Measurements from ENCODE around the gene EIF3L.

DNA sequence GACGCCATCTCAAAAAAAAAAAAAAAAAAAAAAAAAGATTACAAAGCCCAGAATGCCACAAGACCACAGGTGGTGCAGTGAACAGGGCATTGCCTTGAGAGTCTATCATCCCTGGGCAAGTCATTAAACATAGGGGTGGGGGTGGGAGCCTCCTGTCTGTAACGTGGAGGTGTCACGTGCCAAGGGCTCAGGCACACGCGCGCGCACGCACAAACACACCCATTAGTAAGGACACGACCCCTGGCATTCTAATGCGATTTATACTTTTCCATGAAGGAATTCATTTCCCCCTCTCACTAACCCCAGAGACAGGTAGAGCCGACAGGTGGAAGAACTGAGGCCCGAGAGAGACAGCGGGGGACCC, 47.3 kb upstream of the EIF3L start:
- no peak for TF ChIP-seq EZH2 (IDR thresholded peaks at IDR 0.05; ENCODE audit: insufficient read depth, poor library complexity, severe bottlenecking)
- no peak for TF ChIP-seq EZH2phosphoT487 (IDR thresholded peaks at IDR 0.05; ENCODE audit: insufficient read depth, low read depth)

All from GM23248 (cell line).